Left lobe of liver (tissue), 2 donors: ENCODE results near the gene LRP1B. TPM values are rescaled to one million over a fixed set of nuclear protein-coding genes. Genes with fewer than 3 reads are reported as not detected.

Experiments
- ATAC-seq: fragments of 200-7000 bp; cut with Tn5 transposase; one replicate; pipeline ENCODE4 v1.9.1; 2020; ENCODE audit warnings: mild to moderate bottlenecking, moderate library complexity
- DNase-seq: peaks from one replicate; pipeline ENCODE4 v3.0.0-alpha.2; 2020; ENCODE audit warnings: low spot score
- total RNA-seq: library from RNA; stranded (reverse); gene quantifications from one replicate; pipeline ENCODE4 v1.2.1, GENCODE V29; 2021
- donor health status: DM: no; HTN: no; CAD: no; lungs with moderate emphysema.
- donor health status: DM: no; HTN: yes; CAD: no.

The LRP1B gene
- total RNA-seq, 1 donor from 2014 or later: 0.25 TPM

DNA sequence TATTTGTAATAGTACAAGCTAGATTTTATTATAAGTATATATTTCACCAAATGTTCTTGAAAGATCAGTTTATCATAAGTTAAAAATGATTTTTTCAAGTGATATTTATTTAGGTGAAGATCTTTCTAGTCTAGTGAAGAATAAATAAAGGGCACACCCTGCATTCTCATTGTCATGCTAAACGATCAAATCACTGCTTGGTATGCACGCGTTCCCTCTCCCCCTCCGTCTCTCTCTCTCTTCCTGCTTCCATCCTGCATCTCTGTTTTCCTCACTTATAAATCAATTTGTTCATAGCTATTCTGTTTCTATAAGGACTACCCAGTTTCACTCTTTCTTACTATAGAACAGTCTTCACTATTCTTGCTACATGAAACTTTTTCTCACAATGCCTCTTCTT lies 1067.4 kb downstream of the LRP1B start:
- no peak for DNase-seq
- ATAC-seq: no peak

DNA sequence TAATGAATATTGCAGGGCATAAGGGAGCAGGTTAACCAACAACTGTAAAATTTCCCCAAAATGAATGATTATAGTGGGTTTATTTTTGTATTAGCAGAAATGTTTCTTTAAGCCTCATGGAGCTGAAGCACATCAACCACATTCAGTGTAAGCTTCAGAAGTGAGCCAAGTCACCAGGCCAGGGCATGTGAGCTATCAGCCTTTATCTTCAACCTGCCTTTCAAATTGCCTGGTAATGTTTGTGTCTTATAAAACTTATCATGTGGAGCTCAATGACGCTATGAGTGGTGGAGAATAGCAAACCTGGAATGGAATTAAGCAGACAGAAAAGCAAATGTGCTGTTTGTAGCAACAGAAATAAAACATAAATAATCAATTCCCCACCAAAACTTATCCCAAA lies 1068.4 kb downstream of the LRP1B start:
- DNase-seq (no peak), ATAC-seq (no peak)

DNA sequence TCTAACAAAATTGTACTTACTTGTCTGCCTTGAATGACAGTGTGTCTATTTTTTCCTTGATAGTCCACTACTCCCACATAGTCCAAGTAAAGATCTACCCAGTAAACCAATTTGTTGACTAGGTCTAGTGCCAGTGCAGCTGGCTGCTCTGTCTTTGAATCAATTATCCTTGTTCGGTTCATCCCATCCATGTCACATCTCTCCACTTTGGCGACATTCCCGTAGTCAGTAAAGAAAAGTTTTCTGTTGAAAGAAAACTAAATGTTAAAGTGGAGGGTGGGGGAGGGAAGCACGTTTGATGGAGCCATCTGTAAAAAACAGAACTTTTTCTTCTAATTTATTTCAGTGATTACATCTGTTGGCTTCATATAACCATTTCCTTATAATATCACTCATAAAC lies 1068.8 kb downstream of the LRP1B start:
- ATAC-seq (no peak), DNase-seq (no peak)

DNA sequence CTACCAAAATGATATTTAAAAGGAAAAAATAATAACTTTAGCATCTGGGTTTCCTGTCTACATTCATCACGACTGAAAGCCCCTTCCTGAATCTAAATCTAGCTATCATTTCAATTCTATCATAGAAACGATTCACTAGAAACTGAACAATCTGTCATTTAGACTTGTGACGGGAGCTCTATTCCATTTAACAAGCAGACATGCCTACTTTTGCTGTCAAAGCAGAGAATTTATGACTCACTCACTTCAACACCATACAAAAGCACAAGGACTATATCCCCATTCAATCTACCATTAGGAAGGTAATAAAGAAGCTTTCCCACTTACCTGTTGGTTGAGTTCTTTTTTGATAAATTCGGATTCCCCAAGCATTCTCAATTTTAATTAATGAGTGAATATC lies 1072.3 kb downstream of the LRP1B start:
- no peak for DNase-seq
- no peak for ATAC-seq

DNA sequence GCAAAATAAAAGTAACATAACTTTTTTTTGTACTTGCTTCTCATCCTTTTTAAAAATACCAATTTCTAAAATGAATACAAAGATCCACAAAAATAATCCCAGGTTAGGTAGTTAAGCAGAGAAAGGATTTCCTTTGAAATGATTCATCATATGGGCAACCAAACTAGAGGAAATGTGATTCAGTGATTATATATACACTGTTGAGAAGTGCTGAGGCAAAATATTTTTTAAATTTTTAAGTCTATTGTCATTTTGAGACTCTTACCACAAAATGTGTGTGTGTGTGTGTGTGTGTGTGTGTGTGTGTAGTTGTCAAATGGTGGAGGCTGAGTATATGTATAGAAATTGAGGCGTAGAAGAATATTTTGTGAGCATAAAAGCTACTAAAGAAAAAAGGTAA lies 1075.3 kb downstream of the LRP1B start:
- DNase-seq (no peak), ATAC-seq (no peak)

DNA sequence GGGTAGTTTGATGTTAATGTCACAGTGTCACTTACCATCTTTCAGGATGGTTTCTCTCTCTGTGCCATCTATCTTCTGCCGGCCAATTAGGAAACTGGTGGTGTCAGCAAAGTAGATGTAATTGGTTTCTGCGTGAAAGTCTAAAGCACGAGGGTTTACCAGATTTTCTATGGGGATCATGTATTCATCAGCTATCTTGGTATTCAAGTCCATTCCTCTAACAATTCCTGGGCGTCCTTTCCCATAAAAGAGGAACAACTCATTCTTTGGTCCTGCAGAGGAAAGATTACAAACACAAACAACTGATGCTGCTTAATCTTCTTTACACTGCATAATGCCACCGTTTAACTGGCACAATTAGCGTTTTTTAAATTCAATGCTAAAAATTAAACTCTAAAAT lies 1081.9 kb downstream of the LRP1B start:
- no peak for ATAC-seq
- DNase-seq: no peak

DNA sequence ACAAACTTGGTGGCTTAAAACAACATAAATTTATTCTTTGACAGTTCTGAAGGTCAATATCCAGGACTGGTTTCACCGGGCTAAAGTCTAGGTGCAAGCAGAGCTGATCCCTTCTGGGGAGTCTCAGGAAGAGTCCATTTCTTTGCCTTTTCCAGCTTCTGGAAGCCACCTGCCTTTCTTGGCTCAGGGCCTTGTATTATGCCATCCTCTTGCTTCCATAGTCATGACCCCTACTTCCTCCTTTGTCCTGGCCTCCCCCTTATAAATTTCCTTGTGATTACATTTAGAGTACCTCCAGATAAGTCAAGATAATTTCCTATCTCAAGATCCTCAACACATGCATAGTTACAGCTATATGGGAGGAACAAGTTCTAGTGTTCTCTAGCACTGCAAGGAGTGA lies 1089.5 kb downstream of the LRP1B start:
- ATAC-seq (no peak), DNase-seq (no peak)

DNA sequence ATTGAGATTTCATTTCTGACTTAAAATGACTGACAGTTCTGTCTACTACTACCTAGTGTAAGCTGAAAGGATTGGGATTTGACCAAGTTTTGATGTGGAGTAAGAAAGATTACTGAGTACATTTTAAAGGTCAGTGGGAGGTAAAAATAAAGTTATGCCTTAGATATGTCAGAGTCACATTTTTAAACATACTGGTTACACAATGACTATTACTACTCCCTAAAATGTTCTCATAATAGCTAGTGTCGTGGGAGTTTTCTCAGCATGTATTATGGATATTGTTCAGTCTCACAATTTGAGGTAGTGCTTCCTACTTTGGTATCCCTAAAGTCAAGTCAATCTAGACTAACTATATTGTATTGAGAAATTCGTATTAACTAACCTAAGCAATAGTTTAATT lies 1092.5 kb downstream of the LRP1B start:
- no peak for ATAC-seq

DNA sequence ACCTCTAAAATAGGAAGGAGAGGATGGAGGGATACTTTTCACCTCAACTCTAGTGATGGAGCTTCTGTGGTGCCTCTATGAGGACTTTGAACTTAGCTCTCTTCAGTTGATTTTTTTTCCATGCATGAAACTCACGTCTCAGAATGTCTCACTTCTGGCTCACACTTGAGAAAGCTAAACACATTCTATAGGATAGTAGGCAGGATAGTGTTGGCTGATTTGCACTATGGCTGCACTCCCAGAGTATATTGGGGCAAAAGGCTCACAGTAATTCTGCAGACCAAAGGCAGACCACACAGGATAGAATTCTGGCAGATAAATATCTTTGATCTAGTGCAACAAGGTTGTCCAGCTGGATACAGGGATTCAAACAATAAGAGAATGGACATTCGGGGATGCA lies 1093.5 kb downstream of the LRP1B start:
- no peak for ATAC-seq
- DNase-seq: no peak

More for the DNA sequence above, 1092.5 kb downstream of the LRP1B start:
- DNase-seq: no peak

DNA sequence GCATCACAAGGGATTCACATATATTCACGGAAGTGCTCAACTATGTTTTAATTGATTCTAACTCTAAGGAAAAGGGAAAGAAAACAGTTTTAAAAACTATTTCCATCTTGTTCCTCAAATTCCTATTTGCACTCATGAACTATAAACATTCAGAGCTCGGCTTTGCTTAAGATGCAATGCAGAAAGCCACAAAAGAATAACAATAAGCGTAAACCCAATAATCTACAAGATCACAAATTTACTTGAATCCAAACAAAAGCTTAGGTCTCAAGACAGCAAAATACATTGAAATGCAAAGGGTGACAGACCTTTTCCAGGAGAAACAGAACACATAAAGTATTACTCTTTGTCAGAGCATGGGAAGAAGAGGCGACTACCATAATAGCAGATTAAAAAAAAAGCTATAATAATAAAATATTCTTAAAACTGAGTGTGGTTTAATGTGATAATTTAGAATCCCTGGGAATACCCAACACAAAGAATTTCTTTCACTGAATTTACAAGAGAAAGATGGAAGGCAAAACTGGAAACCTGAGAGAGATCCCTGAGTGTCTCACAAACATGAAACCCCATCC lies 1094.9 kb downstream of the LRP1B start:
- DNase-seq (no peak), ATAC-seq (no peak)

DNA sequence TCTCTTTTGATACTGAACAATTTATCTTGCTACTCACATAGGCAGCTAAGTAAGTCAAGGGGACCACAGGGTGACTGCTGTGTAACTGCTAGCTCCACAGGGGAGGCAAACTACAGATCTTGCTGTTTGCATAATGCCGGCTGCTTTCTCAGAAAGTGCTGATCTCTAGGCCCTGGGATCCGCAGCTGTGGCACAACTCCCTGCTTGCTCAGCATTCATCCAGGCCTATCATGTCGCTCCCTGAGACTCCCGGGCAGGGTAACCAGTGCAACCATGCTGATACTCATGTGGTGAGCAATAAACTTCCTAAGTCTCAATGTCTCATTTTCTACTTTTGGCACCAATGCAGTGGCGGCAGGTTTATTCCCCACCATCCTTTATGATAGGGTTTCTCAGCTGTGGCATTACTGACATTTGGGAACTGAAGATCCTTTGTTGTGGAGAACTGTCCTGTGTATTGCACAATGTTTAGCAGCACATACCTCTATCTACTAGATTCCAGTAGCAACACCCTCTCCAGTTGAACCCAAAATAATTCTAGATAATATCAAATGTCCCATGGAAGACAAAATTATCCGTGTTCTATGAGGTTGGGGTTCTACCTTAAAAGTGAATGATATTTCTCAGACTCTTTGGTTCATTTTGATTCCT lies 1101.3 kb downstream of the LRP1B start:
- ATAC-seq (no peak), DNase-seq (no peak)

DNA sequence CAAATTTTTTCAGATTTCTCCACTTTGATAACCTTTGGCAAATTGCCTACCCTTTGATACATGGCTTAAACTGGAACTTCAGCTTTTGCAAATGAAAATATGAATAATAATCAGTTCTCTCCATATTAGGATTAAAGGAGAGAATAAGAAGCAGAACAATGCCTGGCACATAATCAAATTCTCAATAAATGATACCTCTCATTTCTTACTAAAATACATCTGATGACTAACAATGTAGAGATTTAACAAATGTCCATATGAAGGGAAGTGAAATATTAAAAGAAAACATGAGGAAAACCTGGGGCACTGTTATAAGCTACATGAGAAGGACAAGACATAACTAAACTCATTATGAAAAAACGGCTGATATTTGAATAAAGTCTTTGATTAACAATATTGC lies 1103.6 kb downstream of the LRP1B start:
- DNase-seq (no peak), ATAC-seq (no peak)

DNA sequence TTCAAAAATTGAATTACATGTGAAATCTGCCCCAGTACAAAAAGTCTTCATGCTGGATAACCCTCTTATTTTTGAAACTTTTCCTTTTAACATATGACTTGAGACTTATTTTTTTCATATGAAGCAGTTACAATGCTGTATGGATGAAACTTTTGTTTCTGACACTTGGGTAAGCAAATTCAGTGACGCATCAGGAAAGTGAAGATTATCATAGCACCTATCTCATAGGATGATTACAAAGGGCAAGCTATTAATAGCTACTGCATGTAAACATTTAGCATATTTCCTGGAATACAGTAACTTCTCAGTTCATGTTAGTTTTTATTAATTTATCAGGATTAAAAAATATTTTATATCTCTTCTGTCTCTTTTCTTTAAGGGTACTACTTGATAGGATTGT lies 1109.2 kb downstream of the LRP1B start:
- DNase-seq (no peak), ATAC-seq (no peak)

DNA sequence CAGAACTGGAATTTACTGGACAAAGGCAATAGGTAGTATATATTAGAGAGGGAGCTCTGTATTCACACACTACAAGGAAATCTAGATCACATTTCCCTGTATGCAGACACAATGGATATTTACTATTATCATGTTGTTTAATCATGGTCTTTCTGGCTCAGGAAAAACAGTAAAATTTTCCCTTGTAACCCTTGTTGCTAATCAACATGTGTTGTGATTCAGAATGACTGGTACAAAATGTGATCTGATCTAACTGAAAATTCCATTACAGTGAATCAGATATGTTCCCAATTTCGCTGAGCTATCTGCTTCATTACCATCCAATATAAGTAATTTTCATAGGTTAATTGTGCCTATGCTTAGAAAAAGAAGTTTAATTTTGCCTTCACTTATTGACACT lies 1109.7 kb downstream of the LRP1B start:
- ATAC-seq (no peak), DNase-seq (no peak)

DNA sequence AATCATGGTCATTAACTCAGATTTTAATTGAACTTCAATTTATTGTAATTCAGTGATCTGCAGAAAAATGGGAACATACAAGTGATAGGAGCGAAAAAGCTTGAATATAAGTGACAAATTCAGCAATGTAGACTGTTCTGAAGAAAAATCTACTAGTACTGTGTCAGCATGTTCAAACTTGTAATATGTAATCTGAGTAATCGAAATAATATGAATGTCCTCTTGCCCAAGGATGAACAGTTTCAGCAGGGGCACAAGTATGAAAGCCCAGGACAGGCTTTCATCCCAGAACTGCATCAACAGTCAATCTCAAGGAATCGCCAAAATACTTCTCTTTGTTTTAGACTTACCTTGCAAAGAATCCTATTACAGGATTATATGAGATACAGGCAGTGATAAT lies 1110.5 kb downstream of the LRP1B start:
- ATAC-seq (no peak), DNase-seq (no peak)

DNA sequence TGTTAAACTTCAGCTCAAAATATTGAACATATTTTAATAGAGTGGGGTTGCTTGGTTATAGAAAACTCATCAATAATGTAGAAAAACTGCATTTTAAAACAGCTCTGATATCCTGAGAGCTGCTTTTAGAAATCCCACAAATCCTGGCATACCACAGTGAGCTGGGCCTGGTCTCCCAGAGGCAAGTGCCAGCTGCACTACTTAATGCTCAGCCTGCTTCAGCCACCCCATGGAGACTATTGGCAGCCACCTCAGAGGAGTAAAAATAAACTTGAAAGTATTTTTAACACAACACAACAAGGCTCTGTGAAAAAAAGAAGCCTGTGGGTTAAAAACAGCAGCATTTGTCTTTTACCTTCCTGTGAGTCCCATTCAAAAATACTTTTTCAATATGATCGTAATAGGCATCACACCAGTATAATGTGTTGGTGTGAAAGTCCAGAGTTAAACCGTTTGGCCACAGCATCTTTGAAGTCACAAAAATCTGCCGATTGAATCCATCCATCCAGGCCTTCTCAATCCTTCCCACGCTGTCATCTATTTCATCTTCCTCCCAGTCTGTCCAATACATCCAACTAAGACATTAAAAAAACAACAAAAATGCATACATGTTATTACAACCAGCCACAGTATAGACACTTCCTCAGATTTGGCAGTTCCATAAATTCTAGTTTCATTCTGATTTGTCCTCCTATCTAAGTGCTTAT lies 1115.3 kb downstream of the LRP1B start:
- DNase-seq: no peak
- ATAC-seq: no peak

DNA sequence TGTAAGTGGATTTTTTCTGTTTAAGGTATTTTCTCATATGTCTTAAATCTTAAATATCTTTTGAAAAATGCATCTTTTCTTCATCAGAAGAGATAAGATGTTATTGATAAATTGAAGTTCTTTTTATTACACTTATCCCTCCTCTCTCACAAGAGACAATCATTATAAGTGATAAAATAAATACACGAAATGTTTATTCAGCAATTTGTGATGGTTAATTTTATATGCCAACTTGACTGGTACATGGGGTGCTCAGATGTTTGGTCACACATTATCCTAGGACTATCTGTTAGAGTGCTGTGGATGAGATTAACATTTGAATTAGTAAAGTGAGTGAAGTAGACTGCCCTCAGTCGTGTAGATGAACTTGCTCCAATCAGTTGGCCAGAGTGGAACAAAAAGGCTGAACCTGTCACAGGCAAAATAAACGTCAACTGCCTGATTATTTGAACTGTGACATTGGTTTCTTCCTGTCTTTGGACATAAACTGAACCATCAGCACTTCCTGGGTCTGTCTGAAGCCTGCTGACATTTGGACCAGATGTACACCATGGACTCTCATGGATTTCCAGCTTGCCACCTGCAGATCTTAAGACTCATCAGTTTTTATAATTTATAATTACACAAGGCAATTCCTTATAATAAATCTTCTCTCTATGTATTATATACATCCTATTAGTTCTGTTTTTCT lies 1126.7 kb downstream of the LRP1B start:
- no peak for ATAC-seq
- DNase-seq: no peak

DNA sequence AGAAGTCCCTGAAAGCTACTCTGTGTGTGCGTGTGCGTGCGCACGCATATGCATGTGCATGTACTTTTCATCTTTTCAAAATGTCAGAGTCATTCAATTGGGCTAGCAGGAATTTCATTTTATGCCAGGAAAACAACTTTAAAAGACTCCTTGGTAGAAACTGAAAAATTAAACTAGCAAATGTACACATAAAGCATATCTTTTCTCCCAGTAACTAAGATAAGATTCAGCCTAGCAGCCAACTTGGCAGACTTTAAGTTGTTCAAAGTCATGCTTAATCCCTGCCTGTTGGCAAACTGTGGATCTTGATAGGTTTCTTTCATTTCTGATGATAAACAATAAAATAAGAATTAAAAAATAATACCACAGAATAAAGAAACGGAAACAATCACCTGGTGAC lies 1129.1 kb downstream of the LRP1B start:
- DNase-seq (no peak), ATAC-seq (no peak)

DNA sequence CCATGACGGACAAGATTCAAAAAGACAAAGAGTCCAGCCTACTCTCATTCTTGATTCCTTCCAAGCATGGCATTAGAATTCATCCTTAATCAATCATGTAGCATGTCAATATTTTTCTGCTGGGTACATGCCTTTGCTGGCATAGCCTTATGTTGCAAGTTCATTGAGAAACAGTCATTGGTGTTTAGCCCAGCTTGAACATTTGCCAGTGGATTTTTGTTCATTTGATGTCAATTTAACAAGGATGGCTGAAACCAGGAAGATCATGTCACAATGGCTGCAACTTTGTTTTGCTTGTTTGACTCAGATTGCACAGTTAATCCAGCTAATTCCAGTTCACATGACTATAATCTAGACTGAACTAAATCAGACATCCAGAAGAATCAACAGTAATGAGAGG lies 1132.2 kb downstream of the LRP1B start:
- DNase-seq (no peak), ATAC-seq (no peak)

DNA sequence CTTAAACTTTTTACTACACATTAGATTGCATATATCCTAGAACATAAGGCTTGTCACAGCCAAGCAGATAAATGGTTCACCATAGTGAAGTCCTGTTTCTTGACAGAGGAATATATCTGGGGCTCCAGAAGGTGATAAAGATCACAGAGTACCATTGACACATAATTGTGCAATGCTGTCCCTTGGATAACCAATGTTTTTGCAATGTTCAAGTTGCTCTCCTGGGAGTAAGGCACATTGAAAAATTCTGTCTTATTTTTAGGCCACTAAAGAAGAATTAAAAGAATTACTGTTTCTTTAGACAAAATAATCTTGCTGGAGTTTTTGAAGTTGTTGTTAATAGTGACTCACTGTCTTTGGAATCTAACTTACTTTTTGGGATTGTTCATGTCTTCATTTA lies 1132.8 kb downstream of the LRP1B start:
- ATAC-seq (no peak), DNase-seq (no peak)

DNA sequence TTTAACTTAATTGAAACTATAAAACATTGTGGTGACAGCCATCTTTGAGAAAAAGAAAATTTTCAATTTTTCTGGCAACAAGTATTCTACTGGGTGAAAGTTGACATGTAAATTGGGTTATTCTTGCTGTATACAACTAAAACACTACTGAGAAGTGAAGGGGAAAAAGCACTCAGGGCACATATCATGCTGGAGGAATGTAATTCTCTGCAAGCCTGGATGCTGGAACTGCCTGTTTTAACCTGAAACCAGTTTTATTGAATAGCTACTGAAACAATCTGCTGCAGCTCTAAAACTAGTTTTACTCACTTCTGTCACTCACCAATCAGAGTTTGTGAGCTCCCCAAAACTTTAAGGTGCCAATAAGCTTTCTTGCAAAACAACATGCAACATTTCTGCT lies 1136.0 kb downstream of the LRP1B start:
- ATAC-seq: no peak
- DNase-seq: no peak

DNA sequence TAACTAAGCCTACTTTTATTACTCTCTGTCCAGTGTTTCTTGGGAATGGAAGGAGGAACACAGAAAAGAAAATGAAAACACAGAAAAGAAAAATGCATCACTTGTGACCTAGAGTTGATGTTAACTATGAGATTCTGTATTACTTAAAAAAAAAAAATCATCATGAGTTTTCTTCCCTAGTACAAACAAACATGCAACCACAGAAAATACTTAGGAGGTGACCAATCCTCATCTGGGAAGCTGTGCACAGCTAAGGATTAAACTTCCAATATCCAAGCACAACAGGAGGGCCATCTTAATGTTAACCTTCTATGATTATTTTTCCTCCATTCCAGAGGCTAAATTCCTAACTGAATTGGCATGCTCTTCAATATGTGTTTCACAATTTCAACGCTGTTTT lies 1140.4 kb downstream of the LRP1B start:
- ATAC-seq (no peak), DNase-seq (no peak)
